HepG2 (cell line): ENCODE data around the gene MRPS18C. TPM values are rescaled to one million over a fixed set of nuclear protein-coding genes. Genes with fewer than 3 reads are reported as not detected.
A peak's percentile ranks its signal among the peaks of the same experiment; 100 is the strongest.

Experiments
- ATM ChIP-seq: fragments of 450-650 bp; IDR thresholded peaks from 2 replicates; pipeline ENCODE4 v1.7.1; 2017; ENCODE audit warnings: mild to moderate bottlenecking, borderline replicate concordance
- FOSL2 ChIP-seq: sonication (generic); formaldehyde crosslinking; IDR thresholded peaks from 2 replicates; pipeline ENCODE4 v1.4.0; 2020; ENCODE audit warnings: missing genetic modification reagents
- FOXP4 ChIP-seq: sonication (generic); formaldehyde crosslinking; IDR thresholded peaks from 2 replicates; pipeline ENCODE4 v1.4.0; 2020; ENCODE audit warnings: missing genetic modification reagents
- GATAD1 ChIP-seq: IDR thresholded peaks from 2 replicates; pipeline ENCODE4 v1.6.1; 2016; ENCODE audit warnings: missing genetic modification reagents, missing compliant biosample characterization
- GLI4 ChIP-seq: sonication (generic); formaldehyde crosslinking; IDR thresholded peaks from 2 replicates; pipeline ENCODE4 v1.5.1; 2020; ENCODE audit warnings: missing genetic modification reagents, mild to moderate bottlenecking, moderate library complexity, borderline replicate concordance
- JARID2 ChIP-seq: sonication (generic); formaldehyde crosslinking; IDR thresholded peaks from 2 replicates; pipeline ENCODE4 v1.8.1; 2023; ENCODE audit warnings: missing genetic modification reagents, inconsistent platforms; ENCODE audit not compliant: insufficient replicate concordance
- KIAA2018 ChIP-seq: sonication (generic); formaldehyde crosslinking; IDR thresholded peaks from 2 replicates; pipeline ENCODE4 v1.5.0; 2020; ENCODE audit warnings: mild to moderate bottlenecking, missing genetic modification reagents, borderline replicate concordance
- MTF1 ChIP-seq: sonication (generic); formaldehyde crosslinking; IDR thresholded peaks from 2 replicates; pipeline ENCODE4 v1.5.0; 2020; ENCODE audit warnings: missing genetic modification reagents
- NFYB ChIP-seq: sonication (generic); formaldehyde crosslinking; IDR thresholded peaks from 2 replicates; pipeline ENCODE4 v1.4.0; 2020; ENCODE audit warnings: missing genetic modification reagents
- RAD51 ChIP-seq: fragments of 450-650 bp; IDR thresholded peaks from 2 replicates; pipeline ENCODE4 v1.6.1; 2016; ENCODE audit warnings: borderline replicate concordance
- RFXANK ChIP-seq: IDR thresholded peaks from 2 replicates; pipeline ENCODE4 v1.6.1; 2016
- RNF2 ChIP-seq: fragments of 450-650 bp; conservative IDR thresholded peaks from 2 replicates; pipeline ENCODE4 v1.6.1; 2016; ENCODE audit warnings: low read depth
- THRA ChIP-seq: sonication (generic); formaldehyde crosslinking; IDR thresholded peaks from 2 replicates; pipeline ENCODE4 v1.4.0; 2020; ENCODE audit warnings: missing genetic modification reagents, borderline replicate concordance
- WIZ ChIP-seq: sonication (generic); formaldehyde crosslinking; IDR thresholded peaks from 2 replicates; pipeline ENCODE4 v1.5.1; 2020; ENCODE audit warnings: mild to moderate bottlenecking, missing genetic modification reagents
- ZFP1 ChIP-seq: IDR thresholded peaks from 2 replicates; pipeline ENCODE4 v1.6.1; 2016
- ZNF432 ChIP-seq: sonication (generic); formaldehyde crosslinking; IDR thresholded peaks from 2 replicates; pipeline ENCODE4 v1.5.0; 2020; ENCODE audit warnings: missing genetic modification reagents, mild to moderate bottlenecking, borderline replicate concordance
- ZNF678 ChIP-seq: sonication (generic); formaldehyde crosslinking; IDR thresholded peaks from 2 replicates; pipeline ENCODE4 v1.4.0; 2020; ENCODE audit warnings: mild to moderate bottlenecking, missing genetic modification reagents
- ZNF7 ChIP-seq: IDR thresholded peaks from 2 replicates; pipeline ENCODE4 v1.6.1; 2016; ENCODE audit warnings: missing biosample characterization, missing genetic modification reagents
- polyA plus RNA-seq, 8 experiments: library from polyadenylated mRNA; depleted of rRNA in 3 of 8; stranded (reverse) in 7 of 8; unstranded in 1 of 8; fragments of >200 nt; fragmentation: Illumina TruSeq in 4 of 8; extraction: Trizol in 4 of 8; gene quantifications; 2 replicates each; pipeline versions ENCODE4 v1.2.1 to v1.2.3, GENCODE V29; 2011 to 2016; ENCODE audit warnings: low read depth in 4 of 8, missing spikeins in 1 of 8, mixed read lengths in 1 of 8; ENCODE audit not compliant: insufficient read depth in 1 of 8
- total RNA-seq, 5 experiments: library from RNA; depleted of rRNA; stranded (reverse); fragments of >200 nt; fragmentation: Illumina TruSeq; extraction: Trizol; gene quantifications; 2 replicates each; pipeline ENCODE4 v1.2.3, GENCODE V29; 2016; ENCODE audit warnings: low read depth in 1 of 5

Gene MRPS18C
- total and polyA plus RNA-seq, 2 of the 13 experiments (the other 11 are each of a cell fraction or from before 2014, with no cell fraction given): 45.4 to 124 TPM

GRCh38 chr4:83455281-83456183 is at the start of gene MRPS18C, which contains the start of gene HELQ (continued):
- TF ChIP-seq KIAA2018 (peak; percentile 80; the same call in 1 of the 2 replicates), ZNF678 (CRISPR knock-in tag) (0 out of 2 replicates have a peak, but pooled peaks have one; percentile 33), ATM (no peak), MTF1 (no peak), GATAD1 (CRISPR knock-in tag) (peak; percentile 99), GLI4 (CRISPR knock-in tag) (no peak), JARID2 (CRISPR knock-in tag) (no peak), RNF2 (no peak; the same call in 1 of the 2 replicates), THRA (CRISPR knock-in tag) (peak; percentile 85), FOSL2 (CRISPR knock-in tag) (peak; percentile 74), RAD51 (peak; percentile 93), ZNF7 (CRISPR knock-in tag) (0 out of 2 replicates have a peak, but pooled peaks have one; percentile 44), NFYB (peak; percentile 79), FOXP4 (CRISPR knock-in tag) (peak; percentile 67), RFXANK (CRISPR knock-in tag) (peak; percentile 71), WIZ (CRISPR knock-in tag) (no peak), ZNF432 (CRISPR knock-in tag) (no peak), ZFP1 (CRISPR knock-in tag) (peak; percentile 94)
